SKM-1 treated with dmso at 0.1 percent for 144 hours (cell line): ENCODE results near the gene FAM229A.

ENCODE experiments used
- DNase-seq: peaks from one replicate; lab custom pipeline; 2025; ENCODE audit not compliant: unreplicated experiment; lab: John Stamatoyannopoulos, UW

Gene FAM229A

GRCh38 chr1:32332290-32333079 lies 29.8 kb downstream of the FAM229A start:
- DNase-seq = no peak

GRCh38 chr1:32331549-32331948 lies 30.7 kb downstream of the FAM229A start:
- DNase-seq = no peak

- no peak for DNase-seq
Observed at GRCh38 chr1:32330558-32331151, 31.6 kb downstream of the FAM229A start.

- DNase-seq = no peak
Observed at GRCh38 chr1:32329931-32330466, 32.3 kb downstream of the FAM229A start.

GRCh38 chr1:32327204-32327603 lies 35.1 kb downstream of the FAM229A start:
- DNase-seq = no peak

- DNase-seq = no peak
Observed at GRCh38 chr1:32321712-32322291, 40.5 kb downstream of the FAM229A start.

GRCh38 chr1:32318127-32318869 lies 44.0 kb downstream of the FAM229A start:
- DNase-seq = no peak

- DNase-seq = no peak
Observed at GRCh38 chr1:32316903-32317277, 45.4 kb downstream of the FAM229A start.

- no peak for DNase-seq
Observed at GRCh38 chr1:32311709-32312393, 50.4 kb downstream of the FAM229A start.
